Muscle layer of colon (tissue), 2 donors: Measurements from ENCODE around the gene SDF2L1.

Experiments
- H3K27ac ChIP-seq: one replicate; pipeline ENCODE4 v1.7.0; 2013; ENCODE audit warnings: low read depth, mild to moderate bottlenecking, low read length, moderate library complexity
- H3K27me3 ChIP-seq, 2 donors: one replicate each; pipeline ENCODE4 v1.7.0; 2013; ENCODE audit warnings: low read length in 2 of 2, mild to moderate bottlenecking in 2 of 2; ENCODE audit not compliant: insufficient read depth in 2 of 2, control insufficient read depth in 1 of 2
- H3K36me3 ChIP-seq: one replicate; pipeline ENCODE4 v1.7.0; 2013; ENCODE audit warnings: mild to moderate bottlenecking, low read length; ENCODE audit not compliant: insufficient read depth
- H3K4me1 ChIP-seq: one replicate; pipeline ENCODE4 v1.7.0; 2013; ENCODE audit warnings: mild to moderate bottlenecking, low read length; ENCODE audit not compliant: insufficient read depth
- H3K4me3 ChIP-seq, 2 donors: one replicate each; pipeline ENCODE4 v1.7.0; 2013; ENCODE audit warnings: low read length in 2 of 2, low read depth in 1 of 2, mild to moderate bottlenecking in 1 of 2, moderate library complexity in 1 of 2
- H3K9ac ChIP-seq: one replicate; pipeline ENCODE4 v1.7.0; 2013; ENCODE audit warnings: low read length
- H3K9me3 ChIP-seq: one replicate; pipeline ENCODE4 v1.7.0; 2013; ENCODE audit warnings: mild to moderate bottlenecking, low read length
- donor health status: abdominal sarcoma.
- donor health status: Adenocarcinoma of cecum.

SDF2L1 gene

GRCh38 chr22:21660904-21661303, 18.8 kb downstream of the SDF2L1 start:
- peaks cover 5 to 22% of the 10 kb centered on the region in 2 donors for H3K27me3 ChIP-seq
- H3K9me3 ChIP-seq: no peaks in the 10 kb centered on the region
- no peak overlapping the region for H3K9ac ChIP-seq
- H3K4me3 ChIP-seq: no peak overlapping the region
- H3K4me1 ChIP-seq: no peaks in the 10 kb centered on the region
- H3K27ac ChIP-seq: no peak overlapping the region
- H3K36me3 ChIP-seq: no peaks in the 10 kb centered on the region

GRCh38 chr22:21661991-21662390, 19.9 kb downstream of the SDF2L1 start:
- no peak overlapping the region for H3K9ac ChIP-seq
- no peaks in the 10 kb centered on the region for H3K36me3 ChIP-seq
- H3K9me3 ChIP-seq: no peaks in the 10 kb centered on the region
- H3K27ac ChIP-seq: no peak overlapping the region
- peaks cover 0 to 16% of the 10 kb centered on the region in 2 donors for H3K27me3 ChIP-seq
- peaks cover 4% of the 10 kb centered on the region for H3K4me1 ChIP-seq
- H3K4me3 ChIP-seq: no peak overlapping the region

- Histone ChIP-seq H3K9me3 (no peaks in the 10 kb centered on the region), H3K4me3 (no peak overlapping the region), H3K27me3 (no peaks in the 10 kb centered on the region), H3K9ac (no peak overlapping the region), H3K36me3 (no peaks in the 10 kb centered on the region), H3K4me1 (peaks cover 7% of the 10 kb centered on the region), H3K27ac (no peak overlapping the region)
These were observed 21.6 kb downstream of the SDF2L1 start for GRCh38 chr22:21663738-21664137.

- peaks cover 7% of the 10 kb centered on the region for H3K4me1 ChIP-seq
- H3K36me3 ChIP-seq: peaks cover 4% of the 10 kb centered on the region
- no peak overlapping the region for H3K9ac ChIP-seq
- peak overlapping the region; percentile 68 to 88 for H3K4me3 ChIP-seq
- H3K9me3 ChIP-seq: no peaks in the 10 kb centered on the region
- H3K27ac ChIP-seq: peak overlapping the region; percentile 88
- no peaks in the 10 kb centered on the region for H3K27me3 ChIP-seq
These were observed 23.1 kb downstream of the SDF2L1 start for GRCh38 chr22:21665047-21665851.

GRCh38 chr22:21666786-21667185, 24.7 kb downstream of the SDF2L1 start:
- Histone ChIP-seq H3K4me3 (peak overlapping the region; percentile 68 to 88), H3K9ac (no peak overlapping the region), H3K36me3 (peaks cover 14% of the 10 kb centered on the region), H3K27me3 (no peaks in the 10 kb centered on the region), H3K4me1 (peaks cover 7% of the 10 kb centered on the region), H3K9me3 (no peaks in the 10 kb centered on the region), H3K27ac (no peak overlapping the region)

GRCh38 chr22:21669026-21669425, 26.9 kb downstream of the SDF2L1 start:
- Histone ChIP-seq H3K27me3 (no peaks in the 10 kb centered on the region), H3K9ac (no peak overlapping the region), H3K27ac (no peak overlapping the region), H3K4me1 (peaks cover 7% of the 10 kb centered on the region), H3K9me3 (no peaks in the 10 kb centered on the region), H3K36me3 (peaks cover 35% of the 10 kb centered on the region), H3K4me3 (no peak overlapping the region)

- Histone ChIP-seq H3K27me3 (no peaks in the 10 kb centered on the region), H3K9ac (no peak overlapping the region), H3K4me3 (no peak overlapping the region), H3K27ac (no peak overlapping the region), H3K4me1 (peaks cover 1% of the 10 kb centered on the region), H3K9me3 (no peaks in the 10 kb centered on the region), H3K36me3 (peaks cover 56% of the 10 kb centered on the region)
These were observed 30.1 kb downstream of the SDF2L1 start for GRCh38 chr22:21672107-21672629.

GRCh38 chr22:21673534-21674321, 31.6 kb downstream of the SDF2L1 start:
- H3K4me3 ChIP-seq: no peak overlapping the region
- no peak overlapping the region for H3K9ac ChIP-seq
- H3K9me3 ChIP-seq: no peaks in the 10 kb centered on the region
- H3K4me1 ChIP-seq: no peaks in the 10 kb centered on the region
- no peaks in the 10 kb centered on the region for H3K27me3 ChIP-seq
- H3K36me3 ChIP-seq: peaks cover 56% of the 10 kb centered on the region
- no peak overlapping the region for H3K27ac ChIP-seq

- no peak overlapping the region for H3K27ac ChIP-seq
- H3K4me1 ChIP-seq: no peaks in the 10 kb centered on the region
- no peaks in the 10 kb centered on the region for H3K9me3 ChIP-seq
- no peak overlapping the region for H3K4me3 ChIP-seq
- peaks cover 55% of the 10 kb centered on the region for H3K36me3 ChIP-seq
- no peak overlapping the region for H3K9ac ChIP-seq
- H3K27me3 ChIP-seq: no peaks in the 10 kb centered on the region
These were observed 32.6 kb downstream of the SDF2L1 start for GRCh38 chr22:21674638-21675245.

GRCh38 chr22:21677606-21678443, 35.7 kb downstream of the SDF2L1 start:
- peaks cover 42% of the 10 kb centered on the region for H3K36me3 ChIP-seq
- no peaks in the 10 kb centered on the region for H3K9me3 ChIP-seq
- H3K27ac ChIP-seq: no peak overlapping the region
- H3K4me1 ChIP-seq: no peaks in the 10 kb centered on the region
- H3K4me3 ChIP-seq: no peak overlapping the region
- no peak overlapping the region for H3K9ac ChIP-seq
- H3K27me3 ChIP-seq: no peaks in the 10 kb centered on the region
